Thyroid gland (tissue), 4 donors: ENCODE results near the gene SARNP. TPM values are rescaled to one million over a fixed set of nuclear protein-coding genes. Genes with fewer than 3 reads are reported as not detected.
"Not testable (repeated sequence)": the region's sequence is repeated elsewhere in the genome, so short reads cannot be mapped to it uniquely, and the experiment has no call there.

ENCODE experiments used
- DNase-seq, 2 donors: peaks; one replicate each; pipeline ENCODE4 v3.0.0-alpha.2; 2019
- H3K27ac ChIP-seq, 3 donors: fragments of 200-600 bp; sonication (generic); 1 replicate in 2 of 3; 2 replicates in 1 of 3; pipeline ENCODE4 v1.5.1; 2016 to 2019; ENCODE audit warnings: mild to moderate bottlenecking in 1 of 3, moderate library complexity in 1 of 3
- H3K27me3 ChIP-seq: fragments of 200-600 bp; sonication (generic); one replicate; pipeline ENCODE4 v1.5.1; 2019
- H3K36me3 ChIP-seq, 2 donors: fragments of 200-600 bp; sonication (generic); one replicate each; pipeline ENCODE4 v1.5.1; 2016 to 2019
- H3K4me1 ChIP-seq, 2 donors: fragments of 200-600 bp; sonication (generic); one replicate each; pipeline ENCODE4 v1.5.1; 2017 to 2019
- H3K4me3 ChIP-seq, 3 donors: fragments of 200-600 bp; sonication (generic); replicated peaks in 1 of 3; 1 replicate in 2 of 3; 2 replicates in 1 of 3; pipeline ENCODE4 v1.5.1; 2016; ENCODE audit warnings: mild to moderate bottlenecking in 1 of 3
- H3K9me3 ChIP-seq: fragments of 200-600 bp; sonication (generic); one replicate; pipeline ENCODE4 v1.5.1; 2017
- POLR2A ChIP-seq, 2 donors: fragments of 450-650 bp; IDR thresholded peaks; one replicate each; pipeline ENCODE4 v1.6.1; 2017; ENCODE audit warnings: antibody characterized with exemption in 2 of 2, mild to moderate bottlenecking in 2 of 2, moderate library complexity in 1 of 2
- WGBS, 2 donors: methylation state at CpG; one replicate each; pipeline ENCODE4 v1.1.5; 2017; 5-methylcytosine and 5-hydroxymethylcytosine counted together
- intact Hi-C: fragments of 100-400 bp; cut with DNase I; formaldehyde crosslinking; loops from one replicate; pipeline ENCODE4 v1.15.1; 2023
- total RNA-seq, 4 donors: library from RNA; depleted of rRNA; stranded (reverse); fragments of >200 nt; gene quantifications; one replicate each; pipeline ENCODE4 v1.2.3, GENCODE V29; 2016
- TF ChIP-seq, protein P1 (sequence below), 6 experiments: fragments of 200-600 bp in 3 of 6; fragments of 450-650 bp in 3 of 6; sonication (generic) in 3 of 6; IDR thresholded peaks; one replicate each; pipeline ENCODE4 v1.5.1; 2016 to 2019; ENCODE audit warnings: antibody characterized with exemption in 6 of 6, mild to moderate bottlenecking in 2 of 6, inconsistent platforms in 1 of 6, moderate library complexity in 1 of 6

Gene SARNP, protein sequence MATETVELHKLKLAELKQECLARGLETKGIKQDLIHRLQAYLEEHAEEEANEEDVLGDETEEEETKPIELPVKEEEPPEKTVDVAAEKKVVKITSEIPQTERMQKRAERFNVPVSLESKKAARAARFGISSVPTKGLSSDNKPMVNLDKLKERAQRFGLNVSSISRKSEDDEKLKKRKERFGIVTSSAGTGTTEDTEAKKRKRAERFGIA
- 10 to 100 TPM; 33.6 to 61.0 (median 52.3) TPM for total RNA-seq

DNA sequence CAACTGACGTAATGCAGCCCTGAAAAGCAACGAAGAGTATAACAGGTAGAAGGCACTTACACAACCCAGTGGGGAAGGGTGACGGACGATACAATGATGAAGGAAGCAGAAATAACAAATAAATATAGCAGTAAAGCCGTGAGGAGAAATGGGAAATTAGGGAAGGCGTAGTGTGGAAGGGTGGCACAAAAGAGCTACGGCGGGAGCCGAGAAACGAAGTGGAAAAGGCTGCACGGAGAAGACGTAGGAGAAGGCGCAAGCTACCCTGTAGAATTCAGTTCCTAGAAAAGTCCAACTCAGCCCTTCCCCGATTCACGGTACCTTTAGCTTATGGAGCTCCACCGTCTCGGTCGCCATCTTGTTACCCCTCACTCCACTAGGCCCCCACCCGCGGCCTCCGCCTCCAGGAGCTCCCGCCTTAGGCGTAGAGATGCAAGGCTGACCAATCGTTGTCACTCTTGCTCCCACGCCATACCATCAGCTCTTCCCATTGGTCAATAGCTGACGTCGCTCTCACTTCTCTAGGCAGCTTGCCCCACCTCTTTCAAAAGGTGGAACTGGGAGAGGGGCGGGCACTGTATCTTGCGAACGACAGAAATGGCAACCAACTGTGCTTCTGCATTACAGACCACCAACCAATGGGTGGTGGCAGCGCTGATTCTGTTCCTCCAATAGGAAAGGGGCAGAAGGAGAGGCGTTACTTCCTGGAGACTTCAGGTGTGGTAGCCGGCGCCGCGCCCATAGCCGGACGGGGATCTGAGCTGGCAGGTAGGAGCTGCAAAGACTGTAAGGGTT, at the start of gene SARNP, which contains the start of gene ORMDL2:
SARNP (minus strand) TSS at position 380 of the 795 bp plus-strand sequence; CDS start at position 357, 23 bp downstream.
ORMDL2 (plus strand) TSS at position 697 of the 795 bp plus-strand sequence. CDS start 959 bp downstream, outside the sequence.
- DNase-seq: peak; percentile 99
- H3K4me3 ChIP-seq: peak within 1 kb of the TSS; percentile 49 to 74 (median 56)
- H3K9me3 ChIP-seq: no peaks in the 10 kb centered on the region
- peaks cover 13 to 23% of the 10 kb centered on the region in 2 donors for H3K4me1 ChIP-seq
- TF ChIP-seq POLR2A (IDR thresholded peaks at IDR 0.05): peak in 1 of 2 donors; percentile 82
- TF ChIP-seq, protein P1, sequence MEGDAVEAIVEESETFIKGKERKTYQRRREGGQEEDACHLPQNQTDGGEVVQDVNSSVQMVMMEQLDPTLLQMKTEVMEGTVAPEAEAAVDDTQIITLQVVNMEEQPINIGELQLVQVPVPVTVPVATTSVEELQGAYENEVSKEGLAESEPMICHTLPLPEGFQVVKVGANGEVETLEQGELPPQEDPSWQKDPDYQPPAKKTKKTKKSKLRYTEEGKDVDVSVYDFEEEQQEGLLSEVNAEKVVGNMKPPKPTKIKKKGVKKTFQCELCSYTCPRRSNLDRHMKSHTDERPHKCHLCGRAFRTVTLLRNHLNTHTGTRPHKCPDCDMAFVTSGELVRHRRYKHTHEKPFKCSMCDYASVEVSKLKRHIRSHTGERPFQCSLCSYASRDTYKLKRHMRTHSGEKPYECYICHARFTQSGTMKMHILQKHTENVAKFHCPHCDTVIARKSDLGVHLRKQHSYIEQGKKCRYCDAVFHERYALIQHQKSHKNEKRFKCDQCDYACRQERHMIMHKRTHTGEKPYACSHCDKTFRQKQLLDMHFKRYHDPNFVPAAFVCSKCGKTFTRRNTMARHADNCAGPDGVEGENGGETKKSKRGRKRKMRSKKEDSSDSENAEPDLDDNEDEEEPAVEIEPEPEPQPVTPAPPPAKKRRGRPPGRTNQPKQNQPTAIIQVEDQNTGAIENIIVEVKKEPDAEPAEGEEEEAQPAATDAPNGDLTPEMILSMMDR (IDR thresholded peaks at IDR 0.05): no peak
- H3K27me3 ChIP-seq: no peaks in the 10 kb centered on the region
- peak within 1 kb of the TSS; percentile 63 to 81 (median 68) for H3K27ac ChIP-seq
- peaks cover 26 to 32% of the 10 kb centered on the region in 2 donors for H3K36me3 ChIP-seq
- 0 to 1% methylated on average over 38 of the region's 38 CpGs for WGBS, 2 donors
- intact Hi-C loops: no loop called here

DNA sequence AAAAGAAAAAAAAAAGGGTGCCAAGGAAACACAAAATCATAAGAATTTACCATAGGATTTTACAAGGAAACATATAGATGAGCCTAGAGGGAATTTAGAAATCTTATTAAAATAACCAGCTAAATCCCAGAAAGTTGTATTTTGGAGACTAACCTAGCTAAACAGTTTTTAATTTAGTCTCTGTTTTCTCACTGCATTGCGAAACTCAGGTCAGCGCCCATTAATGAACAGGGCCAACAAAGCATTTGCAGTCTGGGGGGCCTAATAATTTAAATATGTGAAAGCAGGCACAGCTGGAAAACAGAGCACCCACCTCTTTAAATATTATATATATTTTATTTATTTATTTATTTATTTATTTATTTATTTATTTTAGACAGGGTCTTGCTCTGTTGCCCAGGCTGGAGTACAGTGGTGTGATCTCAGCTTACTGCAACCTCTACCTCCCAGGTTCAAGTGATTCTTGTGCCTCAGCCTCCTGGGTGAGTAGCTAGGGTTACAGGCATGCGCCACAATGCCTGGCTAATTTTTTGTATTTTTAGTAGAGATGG, 49.0 kb upstream of the SARNP start:
- H3K36me3 ChIP-seq, H3K27me3 ChIP-seq, intact Hi-C loops, H3K27ac ChIP-seq, H3K9me3 ChIP-seq, H3K4me1 ChIP-seq, DNase-seq, H3K4me3 ChIP-seq: not testable (repeated sequence)
- WGBS, 2 donors: 92 to 99% methylated on average over 3 of the region's 3 CpGs

DNA sequence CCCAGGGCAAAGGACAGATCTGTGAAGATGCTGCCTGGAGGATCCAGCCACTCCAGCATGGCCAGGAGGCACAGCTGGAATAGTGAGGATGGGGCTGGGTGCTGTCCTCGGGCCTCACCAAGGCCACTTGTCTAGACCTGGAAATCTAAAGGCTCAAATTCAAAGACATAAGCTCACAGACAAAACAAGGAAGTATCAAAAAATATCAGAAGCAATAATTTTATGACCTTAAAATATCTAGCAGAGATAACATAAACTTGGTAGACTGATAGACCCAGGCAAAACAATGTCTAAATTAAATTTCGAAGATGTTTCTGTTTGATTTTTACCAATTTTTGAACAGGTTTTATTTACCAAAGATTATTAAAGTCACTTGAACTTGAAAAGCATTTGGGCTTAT, 47.8 kb upstream of the SARNP start:
- Histone ChIP-seq H3K27me3 (no peaks in the 10 kb centered on the region), H3K9me3 (no peaks in the 10 kb centered on the region), H3K36me3 (no peaks in the 10 kb centered on the region), H3K27ac (no peak overlapping the region), H3K4me3 (no peak overlapping the region), H3K4me1 (no peaks in the 10 kb centered on the region)
- 99% methylated on average over 2 of the region's 2 CpGs for WGBS, 2 donors
- no peak for DNase-seq
- TF ChIP-seq, protein P1 (IDR thresholded peaks at IDR 0.05): no peak
- no peak for TF ChIP-seq POLR2A (IDR thresholded peaks at IDR 0.05)
- intact Hi-C loops: no loop called here

DNA sequence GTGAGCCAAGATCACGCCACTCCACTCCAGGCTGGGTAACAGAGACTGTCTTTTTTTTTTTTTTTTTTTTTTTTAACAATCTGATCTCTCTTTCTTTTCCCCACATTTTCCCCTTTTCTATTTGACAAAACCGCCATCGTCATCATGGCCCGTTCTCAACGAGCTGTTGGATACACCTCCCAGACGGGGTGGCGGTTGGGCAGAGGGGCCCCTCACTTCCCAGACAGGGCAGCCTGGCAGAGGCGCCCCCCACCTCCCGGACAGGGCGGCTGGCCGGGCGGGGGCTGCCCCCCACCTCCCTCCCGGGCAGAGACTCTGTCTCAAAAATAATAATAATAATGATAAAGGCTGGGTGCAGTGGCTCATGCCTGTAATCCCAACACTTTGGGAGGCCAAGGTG, 45.4 kb upstream of the SARNP start:
- intact Hi-C loops: not testable (repeated sequence)

DNA sequence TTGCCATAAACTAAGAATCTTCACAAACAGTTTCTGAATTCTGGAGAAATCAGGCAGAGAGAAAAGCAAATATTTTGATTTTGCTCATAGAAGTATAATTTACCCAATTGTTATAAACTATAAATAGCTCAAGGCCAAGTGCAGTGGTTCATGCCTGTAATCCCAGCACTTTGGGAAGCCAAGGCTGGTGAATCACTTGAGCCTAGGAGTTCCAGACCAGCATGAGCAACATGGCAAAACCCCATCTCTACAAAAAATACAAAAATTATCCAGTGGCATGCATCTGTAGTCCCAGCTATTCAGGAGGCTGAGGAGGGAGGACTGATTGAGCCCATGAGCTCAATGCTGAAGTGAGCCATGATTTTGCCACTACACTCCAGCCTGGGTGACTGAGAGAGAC, 44.8 kb upstream of the SARNP start:
- Histone ChIP-seq H3K27me3 (no peaks in the 10 kb centered on the region), H3K9me3 (no peaks in the 10 kb centered on the region), H3K27ac (no peak overlapping the region), H3K36me3 (no peaks in the 10 kb centered on the region), H3K4me3 (no peak overlapping the region), H3K4me1 (no peaks in the 10 kb centered on the region)
- intact Hi-C loops: no loop called here
- no peak for TF ChIP-seq POLR2A (IDR thresholded peaks at IDR 0.05)
- TF ChIP-seq, protein P1 (IDR thresholded peaks at IDR 0.05): no peak
- DNase-seq: no peak

More for the DNA sequence above, 45.4 kb upstream of the SARNP start:
- not testable (repeated sequence) for DNase-seq, H3K4me3 ChIP-seq, H3K36me3 ChIP-seq, H3K27ac ChIP-seq, H3K27me3 ChIP-seq, H3K4me1 ChIP-seq, H3K9me3 ChIP-seq
- WGBS, 2 donors: 95 to 99% methylated on average over 13 of the region's 13 CpGs

DNA sequence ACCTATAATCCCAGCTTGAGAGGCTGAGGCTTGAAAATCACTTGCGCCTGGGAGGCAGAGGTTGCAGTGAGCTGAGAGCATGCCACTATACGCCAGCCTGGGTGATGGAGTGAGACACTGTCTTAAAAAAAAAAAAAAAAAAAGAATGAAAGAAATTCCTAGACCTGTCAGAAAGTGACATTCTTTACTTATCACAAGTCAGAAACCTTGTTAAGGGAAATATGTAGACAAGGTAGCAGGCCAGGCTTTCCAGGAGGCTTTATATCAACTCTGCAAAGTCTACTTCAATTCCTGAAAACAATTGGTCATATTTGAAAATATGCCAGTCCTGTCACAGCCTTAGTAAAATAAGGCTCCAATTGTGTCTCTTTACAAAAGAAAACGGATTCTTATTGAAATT, 44.3 kb upstream of the SARNP start:
- intact Hi-C loops: no loop called here

More for the DNA sequence above, 44.3 kb upstream of the SARNP start:
- TF ChIP-seq, protein P1 (IDR thresholded peaks at IDR 0.05): no peak
- TF ChIP-seq POLR2A (IDR thresholded peaks at IDR 0.05): no peak
- Histone ChIP-seq H3K4me1 (no peaks in the 10 kb centered on the region), H3K27ac (no peak overlapping the region), H3K27me3 (no peaks in the 10 kb centered on the region), H3K36me3 (no peaks in the 10 kb centered on the region), H3K4me3 (no peak overlapping the region), H3K9me3 (no peaks in the 10 kb centered on the region)
- no peak for DNase-seq
- 84 to 91% methylated on average over 3 of the region's 3 CpGs for WGBS, 2 donors
